ENCODE measurements around the gene BTBD7.
A peak's percentile ranks its signal among the peaks of the same experiment; 100 is the strongest.

DNA sequence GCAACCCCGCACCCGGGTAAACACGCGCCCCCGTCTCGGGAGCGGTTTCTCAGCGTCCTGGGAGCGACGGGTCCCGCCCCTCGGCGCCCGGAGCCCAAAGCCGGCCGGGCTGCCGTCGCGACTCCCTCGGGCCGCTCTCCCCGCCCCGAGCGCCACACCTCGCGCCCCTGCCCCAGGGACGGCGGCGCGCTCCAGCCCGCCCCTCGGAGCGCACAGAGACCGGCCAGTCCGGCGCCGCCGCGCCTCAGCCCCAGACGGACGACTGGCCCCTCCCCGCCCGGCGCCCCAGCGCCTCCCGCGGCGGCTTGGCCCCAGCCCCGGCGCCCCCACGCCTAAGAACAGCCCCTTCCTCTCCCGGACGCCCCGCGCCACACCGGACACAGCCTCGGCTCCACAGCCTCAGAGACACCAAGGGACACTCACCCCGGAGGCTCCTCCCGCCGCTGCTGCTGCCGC, 411 bp downstream of the BTBD7 start:
- no peak for TF ChIP-seq POLR2AphosphoS5 (IDR thresholded peaks at IDR 0.05; ENCODE audit: insufficient read depth, low read depth, low read length)
- no peak for TF ChIP-seq CTCF (IDR thresholded peaks at IDR 0.05; ENCODE audit: extremely low read depth in 1 of 2, insufficient read depth in 1 of 2, low read depth in 1 of 2, low read length in 2 of 2)
- TF ChIP-seq, protein P1, sequence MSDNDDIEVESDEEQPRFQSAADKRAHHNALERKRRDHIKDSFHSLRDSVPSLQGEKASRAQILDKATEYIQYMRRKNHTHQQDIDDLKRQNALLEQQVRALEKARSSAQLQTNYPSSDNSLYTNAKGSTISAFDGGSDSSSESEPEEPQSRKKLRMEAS (IDR thresholded peaks at IDR 0.05; ENCODE audit: insufficient read depth, insufficient read length) = no peak
- peak; percentile 15 for TF ChIP-seq POLR2A (IDR thresholded peaks at IDR 0.05; ENCODE audit: low read depth, low read length)
- no peak for TF ChIP-seq JUN (IDR thresholded peaks at IDR 0.05; ENCODE audit: borderline replicate concordance, insufficient read depth, insufficient read length, low read depth)
- no peak for TF ChIP-seq EZH2 (IDR thresholded peaks at IDR 0.05; ENCODE audit: borderline replicate concordance, low read depth, low read length, severe bottlenecking)

Data from endothelial cell of umbilical vein (primary cell).